MCF 10A (cell line): ENCODE data around the gene COL7A1. TPM values are rescaled to one million over a fixed set of nuclear protein-coding genes. Genes with fewer than 3 reads are reported as not detected.

Experiments used
- BruUV-seq: library from RNA; stranded (reverse); fragments of 400-500 nt; replicated peaks from 2 replicates; lab custom pipeline; 2021; lab: Mats Ljungman, UMichigan
- CTCF ChIA-PET: fragments of 300-600 bp; sonication (Branson Sonifier 250); formaldehyde crosslinking; extraction: SDS; loops from one replicate; lab custom pipeline; 2021; ENCODE audit warnings: antibody characterized with exemption, inconsistent platforms; lab: Yijun Ruan, JAX
- POLR2A ChIA-PET: fragments of 300-600, 350-650 bp; sonication (Branson Sonifier 250); formaldehyde crosslinking; extraction: SDS; loops from one replicate; lab custom pipeline; 2020; ENCODE audit warnings: antibody characterized with exemption, inconsistent platforms; lab: Yijun Ruan, JAX
- DNase-seq: peaks from one replicate; pipeline ENCODE4 v3.0.0-alpha.2; 2018; ENCODE audit not compliant: unreplicated experiment
- H3K27ac Mint-ChIP-seq: one replicate; pipeline ENCODE4 v1.8.0; 2022; ENCODE audit warnings: mild to moderate bottlenecking, low read depth, mixed read lengths; ENCODE audit not compliant: unreplicated experiment
- H3K27me3 Mint-ChIP-seq: one replicate; pipeline ENCODE4 v1.8.0; 2022; ENCODE audit warnings: mixed read lengths; ENCODE audit not compliant: insufficient read depth, unreplicated experiment
- H3K36me3 Mint-ChIP-seq: one replicate; pipeline ENCODE4 v1.8.0; 2022; ENCODE audit warnings: mild to moderate bottlenecking, moderate library complexity, mixed read lengths; ENCODE audit not compliant: insufficient read depth, unreplicated experiment
- H3K4me1 Mint-ChIP-seq: one replicate; pipeline ENCODE4 v1.8.0; 2022; ENCODE audit warnings: mixed read lengths; ENCODE audit not compliant: insufficient read depth, unreplicated experiment
- H3K4me3 Mint-ChIP-seq: one replicate; pipeline ENCODE4 v1.8.0; 2022; ENCODE audit warnings: mild to moderate bottlenecking, moderate library complexity, mixed read lengths; ENCODE audit not compliant: unreplicated experiment
- H3K9me3 Mint-ChIP-seq: one replicate; pipeline ENCODE4 v1.8.0; 2022; ENCODE audit warnings: mixed read lengths; ENCODE audit not compliant: unreplicated experiment
- intact Hi-C: fragments of 100-400 bp; cut with micrococcal nuclease; formaldehyde crosslinking; loops from 2 replicates; pipeline ENCODE4 v1.14.1; 2022
- total RNA-seq: library from RNA; stranded (reverse); gene quantifications from 2 replicates; pipeline ENCODE4 v1.2.3, GENCODE V29; 2022
- TF ChIP-seq, protein P1 (sequence below): fragments of 200-600 bp; IDR thresholded peaks from one replicate; pipeline ENCODE4 v1.8.0; 2022; ENCODE audit warnings: antibody characterized with exemption, mild to moderate bottlenecking; ENCODE audit not compliant: unreplicated experiment

COL7A1 gene
- total RNA-seq, 1 experiment from 2014 or later = 60.5 TPM

DNA sequence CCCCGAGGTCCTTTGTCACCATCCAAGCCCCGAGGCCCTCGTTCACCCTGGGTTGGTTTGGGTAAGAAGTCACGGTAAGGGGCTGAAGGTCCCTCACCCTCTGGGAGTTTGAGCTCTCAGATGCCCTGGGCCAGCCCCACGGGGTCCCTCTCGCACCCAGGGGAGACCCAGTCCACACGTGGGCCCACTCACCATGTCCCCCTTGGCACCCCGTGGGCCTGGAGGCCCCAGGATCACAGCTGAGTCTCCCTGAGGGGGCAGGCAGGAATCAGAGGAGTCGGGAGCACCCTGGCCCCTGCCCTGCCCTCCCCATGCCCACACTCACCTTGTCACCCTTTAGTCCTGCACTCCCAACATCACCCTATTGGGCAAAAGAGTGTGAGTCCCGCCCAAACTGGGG, 25.7 kb downstream of the COL7A1 start:
- Mint-ChIP-seq H3K9me3 (no peaks in the 10 kb centered on the region), H3K27ac (no peak overlapping the region), H3K4me1 (peaks cover 22% of the 10 kb centered on the region), H3K4me3 (no peak overlapping the region), H3K27me3 (no peaks in the 10 kb centered on the region), H3K36me3 (peaks cover 24% of the 10 kb centered on the region)
- ChIA-PET CTCF (no interaction called here), POLR2A (no interaction called here)
- TF ChIP-seq, protein P1, sequence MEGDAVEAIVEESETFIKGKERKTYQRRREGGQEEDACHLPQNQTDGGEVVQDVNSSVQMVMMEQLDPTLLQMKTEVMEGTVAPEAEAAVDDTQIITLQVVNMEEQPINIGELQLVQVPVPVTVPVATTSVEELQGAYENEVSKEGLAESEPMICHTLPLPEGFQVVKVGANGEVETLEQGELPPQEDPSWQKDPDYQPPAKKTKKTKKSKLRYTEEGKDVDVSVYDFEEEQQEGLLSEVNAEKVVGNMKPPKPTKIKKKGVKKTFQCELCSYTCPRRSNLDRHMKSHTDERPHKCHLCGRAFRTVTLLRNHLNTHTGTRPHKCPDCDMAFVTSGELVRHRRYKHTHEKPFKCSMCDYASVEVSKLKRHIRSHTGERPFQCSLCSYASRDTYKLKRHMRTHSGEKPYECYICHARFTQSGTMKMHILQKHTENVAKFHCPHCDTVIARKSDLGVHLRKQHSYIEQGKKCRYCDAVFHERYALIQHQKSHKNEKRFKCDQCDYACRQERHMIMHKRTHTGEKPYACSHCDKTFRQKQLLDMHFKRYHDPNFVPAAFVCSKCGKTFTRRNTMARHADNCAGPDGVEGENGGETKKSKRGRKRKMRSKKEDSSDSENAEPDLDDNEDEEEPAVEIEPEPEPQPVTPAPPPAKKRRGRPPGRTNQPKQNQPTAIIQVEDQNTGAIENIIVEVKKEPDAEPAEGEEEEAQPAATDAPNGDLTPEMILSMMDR = no peak
- no TSS peak for BruUV-seq
- DNase-seq = no peak
- intact Hi-C loops = no loop called here

DNA sequence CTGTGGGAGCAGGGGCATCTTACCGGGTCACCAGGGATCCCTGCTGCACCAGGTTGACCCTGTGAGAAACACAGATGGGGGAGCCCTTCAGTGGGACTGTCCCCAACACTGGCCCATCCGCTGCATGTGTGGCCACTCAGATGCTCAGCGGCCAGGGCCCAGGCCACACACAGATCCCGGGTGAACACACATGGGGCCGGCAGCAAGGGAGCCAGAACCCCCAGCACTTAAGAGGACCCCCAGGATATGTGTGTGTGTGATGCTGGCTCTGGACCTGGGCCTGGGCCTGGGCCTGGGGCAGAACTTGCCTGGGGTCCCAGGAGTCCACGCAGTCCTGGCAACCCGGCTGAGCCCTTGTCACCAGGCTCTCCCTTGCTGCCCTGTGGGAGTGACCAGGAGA, 26.7 kb downstream of the COL7A1 start:
- Mint-ChIP-seq H3K27me3 (no peaks in the 10 kb centered on the region), H3K4me1 (peaks cover 31% of the 10 kb centered on the region), H3K27ac (no peak overlapping the region), H3K4me3 (no peak overlapping the region), H3K9me3 (no peaks in the 10 kb centered on the region), H3K36me3 (peaks cover 30% of the 10 kb centered on the region)
- no peak for DNase-seq
- TF ChIP-seq, protein P1 = no peak
- ChIA-PET POLR2A (interaction anchor here (3.1 kb wide), 1 partner anchor 30 kb away, joined by 13 read pairs; no protein-coding TSS in a partner anchor), CTCF (interaction anchor here (1.4 kb wide), 1 partner anchor 10 kb away, joined by 3 read pairs; no protein-coding TSS in a partner anchor)
- BruUV-seq = no TSS peak
- intact Hi-C loops = no loop called here

DNA sequence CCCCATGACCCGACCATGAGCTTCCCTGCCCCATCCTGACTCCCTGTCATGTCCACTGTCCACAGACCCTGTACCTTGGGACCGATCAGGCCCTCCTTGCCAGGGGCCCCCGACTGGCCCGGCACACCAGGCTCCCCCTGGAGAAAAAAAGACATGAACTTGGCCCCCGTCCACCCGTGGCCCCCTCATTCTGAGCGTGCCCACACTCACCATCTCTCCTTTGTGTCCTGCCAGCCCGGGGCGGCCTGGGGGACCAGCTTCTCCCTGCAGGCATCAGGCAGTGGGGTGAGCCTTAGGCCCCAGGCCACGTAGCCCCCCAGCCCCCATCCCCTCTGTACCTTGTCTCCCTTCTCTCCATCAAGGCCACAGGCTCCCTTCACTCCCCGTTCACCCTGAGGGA, 27.6 kb downstream of the COL7A1 start:
- Mint-ChIP-seq H3K27ac (no peak overlapping the region), H3K9me3 (no peaks in the 10 kb centered on the region)
- CTCF ChIA-PET = interaction anchor here (0.6 kb wide), 1 partner anchor 9 kb away, joined by 3 read pairs; no protein-coding TSS in a partner anchor

DNA sequence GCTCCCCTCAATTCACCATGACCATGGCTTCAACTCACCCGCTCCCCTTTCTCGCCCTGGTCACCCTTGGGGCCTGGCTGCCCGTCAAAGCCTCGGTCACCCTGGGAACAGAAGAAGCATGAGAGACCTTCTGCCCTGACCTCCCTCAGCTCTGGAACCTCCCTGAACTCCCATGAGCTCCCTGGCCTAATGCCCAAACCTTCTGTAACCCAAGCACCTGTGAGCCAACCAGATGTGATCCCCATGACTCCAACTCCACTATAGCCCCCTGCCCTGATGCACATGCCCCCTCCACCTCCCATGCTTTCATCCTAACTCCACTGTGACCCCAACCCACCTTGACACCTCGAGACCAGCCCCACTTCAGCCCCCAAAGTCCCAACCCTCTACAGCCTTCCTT, 28.0 kb downstream of the COL7A1 start:
- Mint-ChIP-seq H3K4me3 (no peak overlapping the region), H3K9me3 (no peaks in the 10 kb centered on the region), H3K27ac (no peak overlapping the region), H3K36me3 (peaks cover 24% of the 10 kb centered on the region), H3K4me1 (peaks cover 39% of the 10 kb centered on the region), H3K27me3 (no peaks in the 10 kb centered on the region)
- CTCF ChIA-PET = interaction anchor here (0.6 kb wide), 2 partner anchors 9 to 19 kb away, joined by 3 read pairs; no protein-coding TSS in a partner anchor
- TF ChIP-seq, protein P1 = no peak
- no TSS peak for BruUV-seq
- no peak for DNase-seq
- intact Hi-C loops = no loop called here
- POLR2A ChIA-PET = interaction anchor here (0.6 to 3.1 kb wide), 5 partner anchors 10 to 117 kb away, joined by 3 to 13 read pairs (median 3); no protein-coding TSS in a partner anchor

More for the DNA sequence above, 27.6 kb downstream of the COL7A1 start:
- peaks cover 39% of the 10 kb centered on the region for H3K4me1 Mint-ChIP-seq
- intact Hi-C loops = no loop called here
- DNase-seq = no peak
- H3K36me3 Mint-ChIP-seq = peaks cover 24% of the 10 kb centered on the region
- no peaks in the 10 kb centered on the region for H3K27me3 Mint-ChIP-seq
- no TSS peak for BruUV-seq
- H3K4me3 Mint-ChIP-seq = no peak overlapping the region
- TF ChIP-seq, protein P1 = no peak
- POLR2A ChIA-PET = interaction anchor here (0.6 to 3.1 kb wide), 5 partner anchors 9 to 116 kb away, joined by 3 to 13 read pairs (median 3); no protein-coding TSS in a partner anchor
